RWPE2 (cell line): ENCODE data around the gene MAP9.

Source experiments
- ATAC-seq: fragments of 200-7000 bp; cut with Tn5 transposase; 3 replicates; pipeline ENCODE4 v1.9.1; 2021; ENCODE audit warnings: low read depth
- DNase-seq: peaks from one replicate; pipeline ENCODE4 v3.0.0-alpha.2; 2020; ENCODE audit warnings: low spot score
- H3K27ac ChIP-seq: fragments of 450-650 bp; 2 replicates; pipeline ENCODE4 v1.5.1; 2017; ENCODE audit warnings: mild to moderate bottlenecking; ENCODE audit not compliant: poor library complexity, severe bottlenecking
- H3K27me3 ChIP-seq: fragments of 250-450 bp; sonication (Bioruptor Pico); 2 replicates; pipeline ENCODE4 v1.5.1; 2021; ENCODE audit warnings: mild to moderate bottlenecking, moderate library complexity; ENCODE audit not compliant: insufficient read depth, poor library complexity, severe bottlenecking
- H3K36me3 ChIP-seq: fragments of 250-450 bp; sonication (Bioruptor Pico); 2 replicates; pipeline ENCODE4 v1.5.1; 2020; ENCODE audit warnings: low read depth, mild to moderate bottlenecking, moderate library complexity
- H3K4me1 ChIP-seq: fragments of 250-450 bp; sonication (Bioruptor Pico); 2 replicates; pipeline ENCODE4 v1.5.1; 2021; ENCODE audit warnings: mild to moderate bottlenecking, moderate library complexity; ENCODE audit not compliant: insufficient read depth, poor library complexity, severe bottlenecking
- H3K4me3 ChIP-seq: fragments of 250-450 bp; sonication (Bioruptor Pico); 2 replicates; pipeline ENCODE4 v1.5.1; 2021; ENCODE audit warnings: mild to moderate bottlenecking, moderate library complexity; ENCODE audit not compliant: severe bottlenecking
- H3K9me3 ChIP-seq: fragments of 250-450 bp; sonication (Bioruptor Pico); 2 replicates; pipeline ENCODE4 v1.5.1; 2021; ENCODE audit warnings: mild to moderate bottlenecking, moderate library complexity; ENCODE audit not compliant: severe bottlenecking
- CTCF ChIP-seq: fragments of 450-650 bp; IDR thresholded peaks from one replicate; pipeline ENCODE4 v1.5.1; 2017; ENCODE audit warnings: mild to moderate bottlenecking, moderate library complexity; ENCODE audit not compliant: poor library complexity, severe bottlenecking

Gene MAP9

DNA sequence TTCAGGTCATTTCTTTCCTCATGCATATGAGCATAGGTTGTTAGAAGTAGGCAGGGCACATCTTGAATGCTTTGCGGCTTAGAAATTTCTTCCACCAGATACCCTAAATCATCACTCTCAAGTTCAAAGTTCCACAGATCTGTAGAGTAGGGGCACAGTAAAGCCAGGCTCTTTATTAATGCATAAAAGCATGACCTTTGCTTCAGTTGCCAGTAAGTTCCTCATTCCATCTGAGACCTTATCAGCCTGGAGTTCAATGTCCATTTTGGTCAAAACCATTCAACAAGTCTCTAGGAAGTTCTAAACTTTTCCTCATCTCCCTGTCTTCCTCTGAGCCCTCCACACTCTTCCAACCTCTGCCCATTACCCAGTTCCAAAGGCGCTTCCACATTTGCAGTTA lies 77.7 kb downstream of the MAP9 start:
- TF ChIP-seq CTCF, result no peak
- DNase-seq (no peak), ATAC-seq (no peak)
- H3K27me3 ChIP-seq, result no peaks in the 10 kb centered on the region
- no peaks in the 10 kb centered on the region for H3K9me3 ChIP-seq
- H3K36me3 ChIP-seq, result no peaks in the 10 kb centered on the region
- no peak overlapping the region for H3K4me3 ChIP-seq
- no peak overlapping the region for H3K27ac ChIP-seq
- H3K4me1 ChIP-seq, result no peaks in the 10 kb centered on the region
